HG02678 (cell line): ENCODE data around the gene PARVG.
"Not testable (repeated sequence)": the region's sequence is repeated elsewhere in the genome, so short reads cannot be mapped to it uniquely, and the experiment has no call there.

Source experiments
- ATAC-seq: cut with Tn5 transposase; IDR thresholded peaks from one replicate; pipeline ENCODE4 v1.9.1; 2021; ENCODE audit warnings: mild to moderate bottlenecking, moderate library complexity; ENCODE audit not compliant: unreplicated experiment

The PARVG gene

DNA sequence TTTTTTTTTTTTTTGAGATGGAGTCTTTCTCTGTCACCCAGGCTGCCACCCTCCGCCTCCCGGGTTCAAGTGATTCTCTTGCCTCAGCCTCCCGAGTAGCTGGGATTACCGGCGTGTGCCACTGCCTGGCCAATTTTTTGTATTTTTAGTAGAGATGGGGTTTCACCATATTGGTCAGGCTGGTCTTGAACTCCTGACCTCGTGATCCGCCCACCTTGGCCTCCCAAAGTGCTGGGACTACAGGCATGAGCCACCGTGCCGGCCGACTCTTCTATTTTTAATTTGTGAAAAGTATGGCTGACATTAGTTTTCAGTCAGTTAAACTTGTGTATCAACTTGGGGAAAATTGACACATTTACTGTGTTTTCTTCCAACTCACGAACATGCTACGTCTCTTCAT lies 53.6 kb downstream of the PARVG start:
- not testable (repeated sequence) for ATAC-seq

GRCh38 chr22:44237290-44237689 lies 56.6 kb downstream of the PARVG start:
- no peak for ATAC-seq

DNA sequence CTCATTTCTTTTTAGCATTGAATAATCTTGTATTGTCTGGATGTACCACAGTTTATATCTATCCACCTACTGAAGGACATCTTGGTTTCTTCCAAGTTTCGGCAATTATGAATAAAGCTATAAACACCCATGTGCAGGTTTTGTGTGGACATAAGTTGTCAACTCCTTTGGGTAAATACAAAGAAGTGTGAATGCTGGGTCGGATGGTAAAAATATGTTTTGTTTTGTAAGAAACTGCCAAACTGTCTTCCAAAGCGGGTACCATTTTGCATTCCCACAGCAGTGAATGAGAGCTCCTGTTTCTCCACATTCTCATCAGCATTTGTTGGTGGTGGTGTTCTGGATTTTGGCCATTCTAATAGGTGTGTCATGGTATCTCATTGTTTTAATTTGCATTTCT lies 60.4 kb downstream of the PARVG start:
- ATAC-seq, result not testable (repeated sequence)

- no peak for ATAC-seq
Observed at GRCh38 chr22:44242946-44243724, 62.4 kb downstream of the PARVG start.

GRCh38 chr22:44243761-44244160 lies 63.0 kb downstream of the PARVG start:
- no peak for ATAC-seq

- no peak for ATAC-seq
Observed at GRCh38 chr22:44244265-44244822, 63.6 kb downstream of the PARVG start.

DNA sequence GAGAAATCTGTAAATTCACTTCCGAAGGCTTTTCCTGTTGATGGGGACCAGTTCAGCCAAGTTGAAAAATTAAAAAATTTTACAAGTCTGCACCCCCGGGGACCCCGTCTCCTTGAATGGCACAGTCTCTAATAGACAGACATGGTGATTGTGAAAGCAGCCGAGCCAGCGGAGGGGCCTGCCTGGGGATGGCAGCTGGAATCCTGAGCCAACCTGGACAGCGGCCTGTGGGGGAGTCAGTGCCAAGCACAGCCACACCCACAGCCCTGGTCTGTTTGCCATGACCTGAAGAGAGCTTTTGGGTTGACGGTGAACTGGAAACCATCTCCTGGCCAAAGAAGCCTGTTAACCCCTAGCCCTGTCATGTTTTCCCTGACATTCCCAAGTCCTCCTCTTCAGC lies 64.7 kb downstream of the PARVG start:
- ATAC-seq, result no peak

GRCh38 chr22:44245867-44246266 lies 65.1 kb downstream of the PARVG start:
- no peak for ATAC-seq

DNA sequence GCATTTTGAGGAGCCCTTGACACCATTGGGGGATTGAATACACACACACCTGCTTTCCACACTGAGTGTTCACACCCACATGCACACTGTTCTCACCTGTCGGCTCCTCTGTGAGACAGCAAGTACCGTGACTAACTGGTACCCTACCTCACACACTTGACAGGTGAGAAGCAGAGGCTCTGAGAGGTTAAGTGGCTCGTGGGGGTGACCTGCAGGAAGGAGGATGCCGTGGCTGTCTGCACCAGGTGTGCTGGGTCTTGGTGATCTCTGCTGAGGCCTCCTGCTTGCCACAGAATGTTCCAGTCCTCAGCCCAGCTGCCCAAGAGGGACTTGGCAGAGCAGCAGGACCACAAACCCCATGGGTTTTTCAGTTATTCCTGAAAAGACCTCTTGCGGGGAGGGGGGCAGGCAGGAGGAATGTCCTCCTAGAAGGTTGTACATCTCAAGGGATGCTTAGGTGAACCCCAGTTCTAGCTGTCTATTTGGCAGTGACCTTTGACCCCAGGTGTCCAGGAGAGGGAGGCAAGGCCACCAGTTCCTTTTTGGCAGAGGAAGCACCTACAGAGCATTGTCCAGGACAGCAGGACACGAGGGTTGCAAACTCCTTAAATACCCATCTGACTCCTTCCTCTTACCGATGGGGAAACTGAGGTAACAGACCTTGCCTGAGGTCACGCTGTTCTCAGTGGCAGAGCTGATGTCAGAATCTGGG lies 66.0 kb downstream of the PARVG start:
- ATAC-seq, result no peak

GRCh38 chr22:44247346-44247745 lies 66.6 kb downstream of the PARVG start:
- ATAC-seq, result no peak

- ATAC-seq, result no peak
Observed at GRCh38 chr22:44247923-44248892, 67.5 kb downstream of the PARVG start.

DNA sequence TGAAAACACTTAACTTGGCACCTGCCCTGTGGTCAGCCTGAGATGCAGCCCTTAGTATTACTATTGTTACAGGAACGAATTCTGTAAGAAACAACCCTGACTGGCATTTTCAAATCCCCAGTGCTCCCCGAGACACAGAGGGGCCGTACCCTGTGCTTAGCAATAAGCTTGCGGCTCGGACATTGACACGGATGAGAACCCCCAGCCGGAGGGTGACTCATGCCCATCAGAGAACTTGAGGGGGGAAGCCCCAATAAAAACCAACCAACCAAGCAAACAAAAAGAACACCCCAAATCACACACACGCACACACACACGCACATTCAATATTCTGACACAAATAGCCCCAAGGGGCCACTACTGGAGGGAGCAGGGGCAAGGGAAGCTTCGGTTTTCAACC lies 68.2 kb downstream of the PARVG start:
- ATAC-seq, result no peak

DNA sequence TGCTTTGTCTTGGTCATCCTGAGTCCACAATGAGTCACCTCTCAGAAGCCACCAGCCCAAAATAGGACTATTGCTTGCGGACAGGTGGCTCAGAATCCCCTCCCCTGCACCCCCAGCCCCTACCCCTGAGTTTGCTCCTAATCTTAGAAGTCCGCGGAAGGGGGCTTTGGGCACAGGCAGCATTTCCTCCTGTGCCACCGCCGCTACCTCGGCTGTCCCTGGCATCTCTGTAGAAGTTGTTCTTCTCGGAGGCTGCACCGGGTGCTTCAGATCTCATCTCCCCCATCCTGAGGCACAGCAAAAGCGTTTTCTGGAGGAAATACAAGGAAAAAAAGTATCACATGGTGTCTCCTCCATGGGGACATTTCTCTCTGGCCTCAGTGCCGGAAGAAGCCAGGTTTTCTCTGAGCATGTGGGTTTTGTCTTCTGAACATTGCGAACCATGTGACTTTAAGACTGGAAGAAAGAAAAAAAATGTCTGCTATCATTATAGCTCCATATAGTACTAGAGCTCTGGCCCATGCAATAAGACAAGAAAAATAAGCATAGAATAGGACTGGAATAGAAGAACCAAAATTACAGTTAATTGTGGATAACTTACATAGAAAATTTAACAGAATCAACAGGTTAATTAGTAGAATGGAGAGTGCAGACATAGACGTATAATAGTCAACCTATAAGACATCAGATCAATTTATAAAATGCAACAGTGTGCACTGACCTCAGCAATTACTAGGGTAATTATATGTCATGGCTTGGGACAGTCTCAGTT lies 68.8 kb downstream of the PARVG start:
- no peak for ATAC-seq

DNA sequence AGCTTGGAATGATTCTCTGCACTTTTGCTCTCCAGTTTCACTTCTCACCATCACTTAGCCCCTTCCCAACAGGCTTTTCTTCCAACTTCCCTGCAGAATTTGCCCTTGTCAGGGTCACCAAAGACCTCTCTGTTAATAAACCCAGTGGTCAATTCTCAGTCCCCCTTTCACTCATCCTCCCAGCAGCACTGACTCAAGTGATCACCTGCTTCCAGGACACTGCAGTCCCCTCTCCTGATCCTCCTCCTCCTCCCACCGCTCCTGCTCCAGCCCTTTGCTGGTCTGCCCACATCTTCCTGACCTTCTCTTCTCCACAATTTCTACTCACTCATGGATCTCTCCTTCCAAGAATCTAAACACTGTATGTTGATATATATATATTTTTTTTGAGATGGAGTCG lies 74.1 kb downstream of the PARVG start:
- no peak for ATAC-seq

DNA sequence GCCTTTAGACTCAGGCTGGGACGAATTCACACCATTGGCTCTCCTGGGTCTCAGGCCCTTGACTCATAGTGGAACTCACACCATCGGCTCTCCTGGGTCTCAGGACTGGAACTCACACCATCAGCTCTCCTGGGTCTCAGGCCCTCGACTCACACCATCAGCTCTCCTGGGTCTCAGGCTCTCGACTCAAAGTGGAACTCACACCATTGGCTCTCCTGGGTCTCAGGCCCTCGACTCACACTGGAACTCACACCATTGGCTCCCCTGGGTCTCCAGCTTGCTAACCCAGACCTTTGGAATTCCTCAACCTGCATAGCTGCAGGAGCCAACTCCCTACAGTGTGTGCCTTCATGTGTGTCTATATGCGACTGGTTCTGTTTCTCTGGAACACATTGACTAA lies 75.4 kb downstream of the PARVG start:
- ATAC-seq, result no peak

- no peak for ATAC-seq
Observed at GRCh38 chr22:44256556-44257485, 76.1 kb downstream of the PARVG start.
